ENCODE data around the gene NDUFS7.

- TF ChIP-seq CTCF (conservative IDR thresholded peaks at IDR 0.05) (no peak), ZFX (IDR thresholded peaks at IDR 0.05) (no peak)
These were observed 27.1 kb downstream of the NDUFS7 start for GRCh38 chr19:1410789-1411188.
